GM12801 (cell line): ENCODE data around the gene ANO5.

Source experiments
- TF ChIP-seq, protein P1 (sequence below): IDR thresholded peaks from one replicate; pipeline ENCODE4 v1.5.1; 2011; ENCODE audit warnings: control low read depth; ENCODE audit not compliant: insufficient read length; ENCODE audit errors: extremely low read depth

Gene ANO5

GRCh38 chr11:22246992-22247391 lies 54.1 kb downstream of the ANO5 start:
- TF ChIP-seq, protein P1, sequence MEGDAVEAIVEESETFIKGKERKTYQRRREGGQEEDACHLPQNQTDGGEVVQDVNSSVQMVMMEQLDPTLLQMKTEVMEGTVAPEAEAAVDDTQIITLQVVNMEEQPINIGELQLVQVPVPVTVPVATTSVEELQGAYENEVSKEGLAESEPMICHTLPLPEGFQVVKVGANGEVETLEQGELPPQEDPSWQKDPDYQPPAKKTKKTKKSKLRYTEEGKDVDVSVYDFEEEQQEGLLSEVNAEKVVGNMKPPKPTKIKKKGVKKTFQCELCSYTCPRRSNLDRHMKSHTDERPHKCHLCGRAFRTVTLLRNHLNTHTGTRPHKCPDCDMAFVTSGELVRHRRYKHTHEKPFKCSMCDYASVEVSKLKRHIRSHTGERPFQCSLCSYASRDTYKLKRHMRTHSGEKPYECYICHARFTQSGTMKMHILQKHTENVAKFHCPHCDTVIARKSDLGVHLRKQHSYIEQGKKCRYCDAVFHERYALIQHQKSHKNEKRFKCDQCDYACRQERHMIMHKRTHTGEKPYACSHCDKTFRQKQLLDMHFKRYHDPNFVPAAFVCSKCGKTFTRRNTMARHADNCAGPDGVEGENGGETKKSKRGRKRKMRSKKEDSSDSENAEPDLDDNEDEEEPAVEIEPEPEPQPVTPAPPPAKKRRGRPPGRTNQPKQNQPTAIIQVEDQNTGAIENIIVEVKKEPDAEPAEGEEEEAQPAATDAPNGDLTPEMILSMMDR: no peak

GRCh38 chr11:22249871-22250270 lies 57.0 kb downstream of the ANO5 start:
- TF ChIP-seq, protein P1: no peak

DNA sequence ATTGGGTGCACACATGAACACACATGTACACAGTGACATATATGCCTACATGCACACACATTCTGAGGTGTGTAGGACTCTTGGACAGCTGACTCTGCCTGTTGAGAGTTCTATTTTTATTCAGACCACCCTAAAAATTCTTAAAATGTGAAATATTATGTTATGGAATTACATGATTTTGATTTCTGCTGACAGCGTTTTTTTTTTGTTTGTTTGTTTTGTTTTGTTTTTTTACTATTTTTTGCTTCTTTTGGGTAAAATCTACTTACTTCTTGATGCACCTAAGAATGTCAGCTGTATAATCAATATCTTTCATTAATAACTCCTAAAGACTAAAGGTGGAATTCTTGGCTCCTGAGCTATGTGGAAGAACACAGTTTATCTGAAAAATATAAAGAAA lies 64.0 kb downstream of the ANO5 start:
- TF ChIP-seq, protein P1: no peak

GRCh38 chr11:22263613-22264012 lies 70.7 kb downstream of the ANO5 start:
- TF ChIP-seq, protein P1: no peak

GRCh38 chr11:22273781-22274180 lies 80.9 kb downstream of the ANO5 start:
- TF ChIP-seq, protein P1: no peak

DNA sequence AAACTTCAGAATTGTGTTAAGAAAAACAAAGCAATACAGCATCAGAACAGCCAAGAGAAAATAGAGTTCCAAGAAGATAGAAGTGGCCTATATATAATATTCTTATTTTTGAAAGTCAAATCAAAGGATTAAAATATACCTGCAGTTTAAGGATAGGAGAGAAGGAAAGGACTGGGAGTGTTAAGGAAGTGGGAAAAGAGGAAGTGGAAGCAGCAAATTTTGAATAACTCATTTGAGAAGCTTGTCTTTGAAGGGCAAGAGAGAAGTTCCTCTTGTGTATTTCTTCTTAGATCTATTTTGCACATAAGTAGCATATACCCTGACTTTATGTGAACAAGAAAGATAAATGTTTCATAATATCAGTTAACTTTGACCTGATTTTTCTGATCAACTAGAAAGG lies 82.7 kb downstream of the ANO5 start:
- TF ChIP-seq, protein P1: no peak

DNA sequence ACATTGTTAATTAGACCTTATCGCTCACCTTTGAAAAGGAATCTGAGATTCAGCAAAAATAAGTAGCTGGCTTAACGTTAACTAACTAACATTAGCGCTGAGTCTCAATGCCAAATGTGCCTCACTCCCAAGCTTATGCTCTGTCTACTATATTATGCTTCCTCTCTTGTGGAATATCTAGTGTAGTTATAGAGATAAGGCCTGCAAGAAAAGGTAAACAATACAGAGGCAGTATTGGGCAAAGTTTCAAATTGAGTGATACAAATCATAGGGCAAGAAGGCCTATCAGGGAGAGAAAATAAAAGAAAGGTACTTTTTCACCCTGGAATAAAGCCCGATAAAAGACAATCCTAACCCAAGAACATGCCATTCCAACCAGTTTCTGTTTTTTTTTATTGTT lies 83.7 kb downstream of the ANO5 start:
- TF ChIP-seq, protein P1: no peak

DNA sequence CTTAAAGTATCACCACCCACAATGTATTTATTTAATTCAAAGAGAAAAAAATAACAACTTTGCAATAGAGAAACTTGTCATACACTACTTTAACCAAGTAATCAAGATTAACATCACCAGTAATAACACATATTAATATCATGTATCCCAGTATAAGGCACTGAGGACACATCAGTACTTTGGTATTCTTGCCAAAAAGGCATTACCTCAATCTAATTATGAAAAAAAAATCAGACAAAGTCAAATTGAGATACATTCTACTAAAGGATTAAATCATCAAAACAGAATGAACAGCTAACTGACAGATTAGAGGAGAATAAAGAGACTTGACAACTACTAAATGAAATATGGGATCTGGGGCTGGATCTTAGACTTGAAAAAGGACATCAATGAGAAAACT lies 109.5 kb downstream of the ANO5 start:
- TF ChIP-seq, protein P1: no peak
